Bronchial epithelial cell (primary cell): ENCODE measurements around the gene GATAD2A. TPM values are rescaled to one million over a fixed set of nuclear protein-coding genes. Genes with fewer than 3 reads are reported as not detected.

Source experiments
- DNase-seq: peaks from one replicate; pipeline ENCODE4 v3.0.0-alpha.2; 2010; ENCODE audit warnings: low read depth
- FAIRE-seq: peaks from 2 replicates; lab custom pipeline; 2011; peaks lifted over from hg19 to GRCh38; lab: Jason Lieb, UNC
- H3K27me3 ChIP-seq: 2 replicates; pipeline ENCODE4 v1.5.1; 2011; ENCODE audit warnings: low read length; ENCODE audit not compliant: control insufficient read depth, insufficient read depth
- H3K36me3 ChIP-seq: 2 replicates; pipeline ENCODE4 v1.5.1; 2011; ENCODE audit warnings: low read length; ENCODE audit not compliant: control insufficient read depth, insufficient read depth
- H3K4me3 ChIP-seq: 2 replicates; pipeline ENCODE4 v1.5.1; 2011; ENCODE audit warnings: mild to moderate bottlenecking, low read depth, low read length, control low read depth
- CTCF ChIP-seq: IDR thresholded peaks from 2 replicates; pipeline ENCODE4 v1.5.1; 2011; ENCODE audit warnings: mild to moderate bottlenecking, moderate library complexity, low read length, control low read depth, inconsistent platforms; ENCODE audit not compliant: insufficient read depth, severe bottlenecking
- total RNA-seq: library from RNA; depleted of rRNA; stranded (reverse); fragments of >200 nt; gene quantifications from 2 replicates; pipeline ENCODE4 v1.2.1, GENCODE V29; 2014

Gene GATAD2A
- total RNA-seq, 1 donor from 2014 or later: 48.4 TPM

GRCh38 chr19:19409631-19410030, 4.2 kb downstream of the GATAD2A start:
- FAIRE-seq (no peak), DNase-seq (no peak)
- H3K36me3 ChIP-seq: peaks cover 3% of the 10 kb centered on the region
- H3K27me3 ChIP-seq: no peaks in the 10 kb centered on the region
- TF ChIP-seq CTCF: no peak
- no peak overlapping the region for H3K4me3 ChIP-seq

- FAIRE-seq: no peak
- TF ChIP-seq CTCF: no peak
- Histone ChIP-seq H3K27me3 (no peaks in the 10 kb centered on the region), H3K4me3 (no peak overlapping the region), H3K36me3 (peaks cover 3% of the 10 kb centered on the region)
- DNase-seq: no peak
Observed at GRCh38 chr19:19410553-19411550, 5.4 kb downstream of the GATAD2A start.

- Histone ChIP-seq H3K27me3 (no peaks in the 10 kb centered on the region), H3K4me3 (no peak overlapping the region), H3K36me3 (peaks cover 4% of the 10 kb centered on the region)
- no peak for FAIRE-seq
- no peak for TF ChIP-seq CTCF
- DNase-seq: no peak
Observed at GRCh38 chr19:19416280-19416679, 10.8 kb downstream of the GATAD2A start.

GRCh38 chr19:19417046-19417445, 11.6 kb downstream of the GATAD2A start:
- FAIRE-seq (no peak), DNase-seq (no peak)
- Histone ChIP-seq H3K4me3 (no peak overlapping the region), H3K36me3 (peaks cover 3% of the 10 kb centered on the region), H3K27me3 (no peaks in the 10 kb centered on the region)
- TF ChIP-seq CTCF: no peak

GRCh38 chr19:19417628-19418245, 12.3 kb downstream of the GATAD2A start:
- peaks cover 4% of the 10 kb centered on the region for H3K36me3 ChIP-seq
- no peak for TF ChIP-seq CTCF
- DNase-seq: no peak
- no peak overlapping the region for H3K4me3 ChIP-seq
- H3K27me3 ChIP-seq: no peaks in the 10 kb centered on the region
- FAIRE-seq: no peak
